Osteoblast (primary cell): ENCODE measurements around the gene WDSUB1. TPM values are rescaled to one million over a fixed set of nuclear protein-coding genes. Genes with fewer than 3 reads are reported as not detected.

Experiments used
- DNase-seq: peaks from one replicate; pipeline ENCODE4 v3.0.0; 2011; ENCODE audit warnings: low spot score, mixed read lengths; ENCODE audit not compliant: insufficient read length; ENCODE audit errors: missing footprints
- H2AFZ ChIP-seq: 2 replicates; pipeline ENCODE4 v1.6.0; 2011; ENCODE audit warnings: mild to moderate bottlenecking, low read length
- H3K27ac ChIP-seq: 2 replicates; pipeline ENCODE4 v1.5.1; 2011; ENCODE audit warnings: mild to moderate bottlenecking, low read depth, low read length, moderate library complexity
- H3K27me3 ChIP-seq: 2 replicates; pipeline ENCODE4 v1.6.0; 2012; ENCODE audit warnings: mild to moderate bottlenecking, control low read depth, inconsistent platforms, low read length, moderate library complexity; ENCODE audit not compliant: insufficient read depth
- H3K36me3 ChIP-seq: 2 replicates; pipeline ENCODE4 v1.5.1; 2011; ENCODE audit warnings: mild to moderate bottlenecking, low read length, control low read depth, moderate library complexity; ENCODE audit not compliant: insufficient read depth
- H3K4me1 ChIP-seq: 2 replicates; pipeline ENCODE4 v1.5.1; 2011; ENCODE audit warnings: mild to moderate bottlenecking, low read length, control low read depth, moderate library complexity; ENCODE audit not compliant: insufficient read depth
- H3K4me2 ChIP-seq: 2 replicates; pipeline ENCODE4 v1.6.0; 2011; ENCODE audit warnings: mild to moderate bottlenecking, low read length; ENCODE audit not compliant: insufficient read depth
- H3K4me3 ChIP-seq: fragments of 200-600 bp; sonication (generic); 3 replicates; pipeline ENCODE4 v1.5.1; 2012; ENCODE audit warnings: mild to moderate bottlenecking, low read length, inconsistent platforms; ENCODE audit not compliant: insufficient read depth
- H3K79me2 ChIP-seq: 2 replicates; pipeline ENCODE4 v1.6.0; 2012; ENCODE audit warnings: mild to moderate bottlenecking, low read length, control low read depth, inconsistent platforms; ENCODE audit not compliant: insufficient read depth
- H3K9me3 ChIP-seq: 2 replicates; pipeline ENCODE4 v1.5.1; 2011; ENCODE audit warnings: low read depth, low read length, control low read depth
- H4K20me1 ChIP-seq: 2 replicates; pipeline ENCODE4 v1.6.0; 2012; ENCODE audit warnings: mild to moderate bottlenecking, low read length, control low read depth; ENCODE audit not compliant: insufficient read depth
- CTCF ChIP-seq: IDR thresholded peaks from 2 replicates; pipeline ENCODE4 v1.5.1; 2011; ENCODE audit warnings: mild to moderate bottlenecking, low read depth, low read length, moderate library complexity; ENCODE audit errors: extremely low read depth
- total RNA-seq: library from RNA; depleted of rRNA; stranded (reverse); fragments of >200 nt; gene quantifications from 2 replicates; pipeline ENCODE4 v1.2.3, GENCODE V29; 2012

Gene WDSUB1
- total RNA-seq, 1 donor, result 13.8 TPM

GRCh38 chr2:159201360-159202063 lies 85.0 kb downstream of the WDSUB1 start:
- Histone ChIP-seq H3K4me1 (peaks cover 27% of the 10 kb centered on the region), H3K4me3 (no peak overlapping the region), H3K27me3 (no peaks in the 10 kb centered on the region), H3K27ac (peak overlapping the region; percentile 88), H3K9me3 (no peaks in the 10 kb centered on the region), H3K4me2 (peak overlapping the region; percentile 56), H4K20me1 (no peaks in the 10 kb centered on the region), H3K79me2 (no peaks in the 10 kb centered on the region), H2AFZ (no peak overlapping the region), H3K36me3 (peaks cover 40% of the 10 kb centered on the region)
- DNase-seq, result no peak
- no peak for TF ChIP-seq CTCF

GRCh38 chr2:159200498-159200897 lies 86.0 kb downstream of the WDSUB1 start:
- H3K36me3 ChIP-seq, result peaks cover 45% of the 10 kb centered on the region
- H3K4me1 ChIP-seq, result peaks cover 27% of the 10 kb centered on the region
- no peak for DNase-seq

GRCh38 chr2:159199761-159200465 lies 86.6 kb downstream of the WDSUB1 start:
- H3K9me3 ChIP-seq, result no peaks in the 10 kb centered on the region
- H4K20me1 ChIP-seq, result no peaks in the 10 kb centered on the region
- no peaks in the 10 kb centered on the region for H3K79me2 ChIP-seq
- no peak overlapping the region for H2AFZ ChIP-seq
- no peak overlapping the region for H3K4me3 ChIP-seq
- no peak for DNase-seq
- H3K4me1 ChIP-seq, result peaks cover 27% of the 10 kb centered on the region
- TF ChIP-seq CTCF, result no peak
- no peak overlapping the region for H3K4me2 ChIP-seq
- peak overlapping the region; percentile 74 for H3K27ac ChIP-seq
- no peaks in the 10 kb centered on the region for H3K27me3 ChIP-seq
- H3K36me3 ChIP-seq, result peaks cover 45% of the 10 kb centered on the region

More at GRCh38 chr2:159200498-159200897, 86.0 kb downstream of the WDSUB1 start:
- no peak overlapping the region for H2AFZ ChIP-seq
- H3K79me2 ChIP-seq, result no peaks in the 10 kb centered on the region
- no peaks in the 10 kb centered on the region for H3K27me3 ChIP-seq
- no peak for TF ChIP-seq CTCF
- peak overlapping the region; percentile 74 for H3K27ac ChIP-seq
- no peaks in the 10 kb centered on the region for H3K9me3 ChIP-seq
- H3K4me3 ChIP-seq, result no peak overlapping the region
- no peak overlapping the region for H3K4me2 ChIP-seq
- H4K20me1 ChIP-seq, result no peaks in the 10 kb centered on the region

- no peaks in the 10 kb centered on the region for H3K79me2 ChIP-seq
- DNase-seq, result no peak
- TF ChIP-seq CTCF, result no peak
- no peaks in the 10 kb centered on the region for H3K27me3 ChIP-seq
- no peaks in the 10 kb centered on the region for H4K20me1 ChIP-seq
- no peaks in the 10 kb centered on the region for H3K9me3 ChIP-seq
- no peak overlapping the region for H3K4me3 ChIP-seq
- H3K4me1 ChIP-seq, result peaks cover 27% of the 10 kb centered on the region
- H3K27ac ChIP-seq, result peak overlapping the region; percentile 74
- no peak overlapping the region for H2AFZ ChIP-seq
- no peak overlapping the region for H3K4me2 ChIP-seq
- peaks cover 46% of the 10 kb centered on the region for H3K36me3 ChIP-seq
Measured at GRCh38 chr2:159199236-159199635, 87.3 kb downstream of the WDSUB1 start.
